Panc1 (cell line): ENCODE measurements around the gene SYT4. TPM values are rescaled to one million over a fixed set of nuclear protein-coding genes. Genes with fewer than 3 reads are reported as not detected.

Source experiments
- ATAC-seq: fragments of 200-7000 bp; cut with Tn5 transposase; 2 replicates; pipeline ENCODE4 v1.9.1; 2020; ENCODE audit warnings: mild to moderate bottlenecking, moderate library complexity
- BruUV-seq: library from RNA; stranded (reverse); fragments of 400-500 nt; replicated peaks from 2 replicates; lab custom pipeline; 2021; lab: Mats Ljungman, UMichigan
- CTCF ChIA-PET: fragments of 300-600 bp; sonication (Branson Sonifier 250); formaldehyde crosslinking; loops from one replicate; lab custom pipeline; 2022; ENCODE audit warnings: antibody characterized with exemption; lab: Charles Lee
- POLR2A ChIA-PET: fragments of 300-600 bp; sonication (Branson Sonifier 250); formaldehyde crosslinking; loops from one replicate; lab custom pipeline; 2022; ENCODE audit warnings: antibody characterized with exemption; lab: Charles Lee
- DNase-seq: peaks from one replicate; pipeline ENCODE4 v3.0.0-alpha.2; 2010; ENCODE audit warnings: low read depth, low spot score
- H3K27ac ChIP-seq: 2 replicates; pipeline ENCODE4 v1.5.1; 2011; ENCODE audit warnings: mild to moderate bottlenecking, low read length, inconsistent platforms
- H3K27me3 ChIP-seq: fragments of 200-500 bp; sonication (Bioruptor generic); 2 replicates; pipeline ENCODE4 v1.6.0; 2014; ENCODE audit warnings: low read length, inconsistent platforms; ENCODE audit not compliant: control insufficient read depth, insufficient read depth
- H3K36me3 ChIP-seq: fragments of 200-500 bp; sonication (Bioruptor generic); 2 replicates; pipeline ENCODE4 v1.5.1; 2014; ENCODE audit warnings: inconsistent platforms, mild to moderate bottlenecking, low read length, moderate library complexity; ENCODE audit not compliant: control insufficient read depth, insufficient read depth
- H3K4me1 ChIP-seq: 2 replicates; pipeline ENCODE4 v1.5.1; 2011; ENCODE audit warnings: inconsistent platforms, mild to moderate bottlenecking, low read length, moderate library complexity; ENCODE audit not compliant: control insufficient read depth, insufficient read depth
- H3K4me3 ChIP-seq, 2 experiments: 2 replicates each; pipeline ENCODE4 v1.5.1; 2011 to 2012; ENCODE audit warnings: low read depth in 2 of 2, low read length in 2 of 2, mild to moderate bottlenecking in 2 of 2, inconsistent platforms in 1 of 2, moderate library complexity in 1 of 2
- H3K9me3 ChIP-seq: fragments of 200-500 bp; sonication (Bioruptor generic); 2 replicates; pipeline ENCODE4 v1.5.1; 2014; ENCODE audit warnings: low read depth, mild to moderate bottlenecking, inconsistent platforms, low read length, moderate library complexity; ENCODE audit not compliant: control insufficient read depth, insufficient read depth
- CTCF ChIP-seq: fragments of 450-650 bp; IDR thresholded peaks from 2 replicates; pipeline ENCODE4 v1.5.1; 2017; ENCODE audit warnings: mild to moderate bottlenecking
- POLR2AphosphoS5 ChIP-seq: IDR thresholded peaks from 2 replicates; pipeline ENCODE4 v1.6.1; 2012; ENCODE audit warnings: mild to moderate bottlenecking, low read depth, low read length, moderate library complexity
- SIN3A ChIP-seq: IDR thresholded peaks from 2 replicates; pipeline ENCODE4 v1.6.1; 2012; ENCODE audit warnings: low read depth, mild to moderate bottlenecking, low read length, moderate library complexity, borderline replicate concordance; ENCODE audit not compliant: insufficient read depth
- TCF7L2 ChIP-seq: IDR thresholded peaks from 2 replicates; pipeline ENCODE4 v1.6.1; 2011; ENCODE audit warnings: mild to moderate bottlenecking, low read depth, low read length, inconsistent platforms
- in situ Hi-C: cut with HindIII; loops from 2 replicates; pipeline ENCODE4 v1.10.0; 2016; ENCODE audit warnings: low sequenced_read_pairs, low pct_unique_long_range_greater_than_20kb
- intact Hi-C: fragments of 100-400 bp; cut with micrococcal nuclease; formaldehyde crosslinking; loops from one replicate; pipeline ENCODE4 v1.10.0; 2022; ENCODE audit not compliant: unreplicated experiment
- total RNA-seq: library from RNA; stranded (reverse); gene quantifications from one replicate; pipeline ENCODE4 v1.2.1, GENCODE V29; 2021; ENCODE audit not compliant: unreplicated experiment
- TF ChIP-seq, protein P1 (sequence below), 2 experiments: IDR thresholded peaks; 2 replicates each; pipeline ENCODE4 v1.6.1; 2011 to 2012; ENCODE audit warnings: low read depth in 2 of 2, control low read depth in 1 of 2, low read length in 1 of 2, mild to moderate bottlenecking in 1 of 2, moderate library complexity in 1 of 2; ENCODE audit not compliant: insufficient read depth in 1 of 2

The SYT4 gene
- total RNA-seq, 1 experiment from 2014 or later = not detected

DNA sequence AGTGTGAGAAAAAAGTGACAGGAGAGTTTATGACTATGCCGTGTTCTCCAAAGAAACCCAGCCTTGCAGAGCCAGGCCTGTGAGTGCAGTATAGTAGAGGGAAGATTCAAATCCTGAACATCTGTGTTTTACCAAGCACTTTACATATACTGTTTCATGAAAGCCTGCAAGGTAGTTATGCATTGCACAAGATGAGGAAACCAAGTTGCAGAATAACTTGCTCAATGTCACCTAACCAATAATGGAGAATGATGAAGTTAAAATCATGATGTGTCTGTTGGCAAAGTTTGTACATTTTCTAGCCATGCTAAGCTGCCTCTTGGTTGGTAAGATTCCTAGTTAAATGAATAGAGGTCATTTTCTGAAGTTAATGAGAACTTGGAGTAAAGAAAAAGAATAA, 29.3 kb downstream of the SYT4 start:
- Histone ChIP-seq H3K9me3 (no peaks in the 10 kb centered on the region), H3K4me1 (no peaks in the 10 kb centered on the region), H3K27ac (no peak overlapping the region), H3K4me3 (no peak overlapping the region), H3K36me3 (no peaks in the 10 kb centered on the region), H3K27me3 (no peaks in the 10 kb centered on the region)
- CTCF ChIA-PET = no interaction called here
- in situ Hi-C loops = no loop called here
- ATAC-seq = no peak
- no peak for DNase-seq
- POLR2A ChIA-PET = no interaction called here
- TF ChIP-seq CTCF (no peak), SIN3A (no peak), POLR2AphosphoS5 (no peak), TCF7L2 (no peak)
- TF ChIP-seq, protein P1, sequence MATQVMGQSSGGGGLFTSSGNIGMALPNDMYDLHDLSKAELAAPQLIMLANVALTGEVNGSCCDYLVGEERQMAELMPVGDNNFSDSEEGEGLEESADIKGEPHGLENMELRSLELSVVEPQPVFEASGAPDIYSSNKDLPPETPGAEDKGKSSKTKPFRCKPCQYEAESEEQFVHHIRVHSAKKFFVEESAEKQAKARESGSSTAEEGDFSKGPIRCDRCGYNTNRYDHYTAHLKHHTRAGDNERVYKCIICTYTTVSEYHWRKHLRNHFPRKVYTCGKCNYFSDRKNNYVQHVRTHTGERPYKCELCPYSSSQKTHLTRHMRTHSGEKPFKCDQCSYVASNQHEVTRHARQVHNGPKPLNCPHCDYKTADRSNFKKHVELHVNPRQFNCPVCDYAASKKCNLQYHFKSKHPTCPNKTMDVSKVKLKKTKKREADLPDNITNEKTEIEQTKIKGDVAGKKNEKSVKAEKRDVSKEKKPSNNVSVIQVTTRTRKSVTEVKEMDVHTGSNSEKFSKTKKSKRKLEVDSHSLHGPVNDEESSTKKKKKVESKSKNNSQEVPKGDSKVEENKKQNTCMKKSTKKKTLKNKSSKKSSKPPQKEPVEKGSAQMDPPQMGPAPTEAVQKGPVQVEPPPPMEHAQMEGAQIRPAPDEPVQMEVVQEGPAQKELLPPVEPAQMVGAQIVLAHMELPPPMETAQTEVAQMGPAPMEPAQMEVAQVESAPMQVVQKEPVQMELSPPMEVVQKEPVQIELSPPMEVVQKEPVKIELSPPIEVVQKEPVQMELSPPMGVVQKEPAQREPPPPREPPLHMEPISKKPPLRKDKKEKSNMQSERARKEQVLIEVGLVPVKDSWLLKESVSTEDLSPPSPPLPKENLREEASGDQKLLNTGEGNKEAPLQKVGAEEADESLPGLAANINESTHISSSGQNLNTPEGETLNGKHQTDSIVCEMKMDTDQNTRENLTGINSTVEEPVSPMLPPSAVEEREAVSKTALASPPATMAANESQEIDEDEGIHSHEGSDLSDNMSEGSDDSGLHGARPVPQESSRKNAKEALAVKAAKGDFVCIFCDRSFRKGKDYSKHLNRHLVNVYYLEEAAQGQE (IDR thresholded peaks at IDR 0.05; ENCODE audit: insufficient read depth in 1 of 2, low read depth in 2 of 2, low read length in 1 of 2) = no peak
- intact Hi-C loops = no loop called here
- BruUV-seq = no TSS peak

DNA sequence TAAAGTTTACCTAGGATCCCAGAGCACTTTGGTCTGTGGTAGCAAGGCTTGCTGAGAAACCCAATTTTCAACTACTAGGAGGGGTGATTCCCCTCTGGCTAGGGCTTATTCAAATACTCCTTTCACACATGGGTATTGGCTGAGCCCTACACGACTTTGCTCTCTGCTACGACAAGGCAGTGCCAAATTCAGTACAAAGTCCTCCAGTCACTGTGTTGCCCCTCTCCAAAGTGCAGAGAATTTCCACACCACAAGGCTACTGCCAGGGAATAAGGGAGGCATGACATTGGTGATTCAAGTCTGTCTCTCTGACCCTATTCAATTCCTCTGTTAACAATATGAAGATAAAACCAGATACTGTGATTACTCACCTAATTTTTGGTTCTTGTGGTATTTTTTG, 38.9 kb downstream of the SYT4 start:
- BruUV-seq = no TSS peak
- H3K36me3 ChIP-seq = no peaks in the 10 kb centered on the region
- no peaks in the 10 kb centered on the region for H3K9me3 ChIP-seq
- POLR2A ChIA-PET = no interaction called here
- no peak overlapping the region for H3K27ac ChIP-seq
- no peak overlapping the region for H3K4me3 ChIP-seq
- DNase-seq = no peak
- in situ Hi-C loops (no loop called here), intact Hi-C loops (no loop called here)
- H3K4me1 ChIP-seq = no peaks in the 10 kb centered on the region
- no peaks in the 10 kb centered on the region for H3K27me3 ChIP-seq
- TF ChIP-seq CTCF = no peak
- TF ChIP-seq, protein P1 (IDR thresholded peaks at IDR 0.05; ENCODE audit: insufficient read depth in 1 of 2, low read depth in 2 of 2, low read length in 1 of 2) = no peak
- TF ChIP-seq TCF7L2 = no peak
- TF ChIP-seq SIN3A = no peak
- no peak for TF ChIP-seq POLR2AphosphoS5
- CTCF ChIA-PET = no interaction called here
- ATAC-seq = no peak
